ENCODE data around the gene STK4.

Gene STK4

DNA sequence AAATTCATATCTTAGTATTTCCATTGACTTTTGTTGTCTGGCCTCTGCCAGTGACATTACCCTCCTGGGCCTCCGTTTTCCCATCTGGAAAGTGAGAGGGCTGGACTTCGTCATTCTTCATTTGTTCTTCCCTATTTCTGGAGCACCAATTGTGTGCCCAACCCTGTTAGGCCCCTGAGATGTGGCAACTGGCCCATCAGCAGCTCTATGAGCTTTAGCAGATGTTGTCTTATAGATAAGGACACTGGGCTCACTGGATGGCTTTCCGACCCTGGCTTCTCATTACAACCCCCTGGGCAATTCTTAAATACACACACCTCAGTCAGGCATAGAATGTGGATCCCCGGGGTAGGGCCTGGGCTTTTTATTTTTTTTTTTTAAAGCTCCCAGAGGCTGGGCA, 41.8 kb upstream of the STK4 start:
- ChIA-PET POLR2A (no interaction called here), CTCF (interaction anchor here (1.0 to 1.9 kb wide), 4 partner anchors 17 to 177 kb away, joined by 3 to 7 read pairs (median 4); no protein-coding TSS in a partner anchor)
- no peak for DNase-seq (ENCODE audit: extremely low spot score)
- TF ChIP-seq, protein P1, sequence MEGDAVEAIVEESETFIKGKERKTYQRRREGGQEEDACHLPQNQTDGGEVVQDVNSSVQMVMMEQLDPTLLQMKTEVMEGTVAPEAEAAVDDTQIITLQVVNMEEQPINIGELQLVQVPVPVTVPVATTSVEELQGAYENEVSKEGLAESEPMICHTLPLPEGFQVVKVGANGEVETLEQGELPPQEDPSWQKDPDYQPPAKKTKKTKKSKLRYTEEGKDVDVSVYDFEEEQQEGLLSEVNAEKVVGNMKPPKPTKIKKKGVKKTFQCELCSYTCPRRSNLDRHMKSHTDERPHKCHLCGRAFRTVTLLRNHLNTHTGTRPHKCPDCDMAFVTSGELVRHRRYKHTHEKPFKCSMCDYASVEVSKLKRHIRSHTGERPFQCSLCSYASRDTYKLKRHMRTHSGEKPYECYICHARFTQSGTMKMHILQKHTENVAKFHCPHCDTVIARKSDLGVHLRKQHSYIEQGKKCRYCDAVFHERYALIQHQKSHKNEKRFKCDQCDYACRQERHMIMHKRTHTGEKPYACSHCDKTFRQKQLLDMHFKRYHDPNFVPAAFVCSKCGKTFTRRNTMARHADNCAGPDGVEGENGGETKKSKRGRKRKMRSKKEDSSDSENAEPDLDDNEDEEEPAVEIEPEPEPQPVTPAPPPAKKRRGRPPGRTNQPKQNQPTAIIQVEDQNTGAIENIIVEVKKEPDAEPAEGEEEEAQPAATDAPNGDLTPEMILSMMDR (IDR thresholded peaks at IDR 0.05; ENCODE audit: control extremely low read depth, extremely low read depth, low read depth, missing control alignments): no peak

DNA sequence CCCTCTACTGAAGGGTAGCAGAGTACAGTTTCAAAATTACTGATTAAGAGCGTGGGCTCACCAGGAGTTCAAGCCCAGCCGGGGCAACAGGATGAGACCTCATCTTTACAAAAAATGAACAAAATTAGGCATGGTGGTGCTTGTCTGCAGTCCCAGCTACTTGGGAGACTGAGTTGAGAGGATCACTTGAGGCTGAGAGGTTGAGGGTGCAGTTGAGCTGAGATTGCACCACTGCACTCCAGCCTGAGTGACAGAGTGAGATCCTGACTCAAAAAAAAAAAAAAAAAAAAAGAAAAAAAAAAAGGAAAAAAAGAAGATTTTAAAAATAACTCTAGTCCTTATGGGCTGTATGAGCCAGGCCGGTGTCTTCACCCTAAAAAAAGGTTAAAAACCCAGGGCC, 37.7 kb upstream of the STK4 start:
- CTCF ChIA-PET: interaction anchor here (1.1 to 2.0 kb wide), 3 partner anchors 11 to 40 kb away, joined by 3 to 5 read pairs (median 3); no protein-coding TSS in a partner anchor
- POLR2A ChIA-PET: no interaction called here
- DNase-seq (ENCODE audit: extremely low spot score): no peak
- TF ChIP-seq, protein P1 (IDR thresholded peaks at IDR 0.05; ENCODE audit: control extremely low read depth, extremely low read depth, low read depth, missing control alignments): no peak

DNA sequence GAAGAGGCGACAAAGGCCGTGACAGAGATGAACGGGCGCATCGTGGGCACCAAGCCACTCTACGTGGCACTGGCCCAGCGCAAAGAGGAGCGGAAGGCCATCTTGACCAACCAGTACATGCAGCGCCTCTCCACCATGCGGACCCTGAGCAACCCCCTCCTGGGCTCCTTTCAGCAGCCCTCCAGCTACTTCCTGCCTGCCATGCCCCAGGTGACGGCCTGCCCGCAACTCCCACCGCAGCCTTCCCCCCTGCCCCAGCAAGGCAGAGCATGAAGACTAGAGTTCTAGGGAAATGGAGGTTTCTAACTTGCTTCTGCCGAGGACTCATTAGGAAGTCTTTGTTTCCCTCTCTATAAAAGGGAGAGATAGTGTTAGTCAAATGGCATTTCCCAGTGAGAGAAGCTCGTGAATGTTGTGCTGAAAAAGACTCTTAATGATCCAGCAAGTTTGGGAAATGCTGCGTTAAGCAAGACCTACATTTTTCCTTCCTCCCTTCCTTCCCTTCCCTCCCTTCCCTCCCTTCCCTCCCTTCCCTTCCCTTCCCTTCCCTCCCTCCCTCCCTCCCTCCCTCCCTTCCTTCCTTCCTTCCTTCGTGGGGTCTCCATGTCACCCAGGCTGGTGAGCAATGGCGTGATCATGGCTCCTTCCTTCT, 35.7 kb upstream of the STK4 start:
- ChIA-PET POLR2A (no interaction called here), CTCF (interaction anchor here (2.5 to 2.6 kb wide), 2 partner anchors 11 to 13 kb away, joined by 8 read pairs; no protein-coding TSS in a partner anchor)
- no peak for DNase-seq (ENCODE audit: extremely low spot score)
- TF ChIP-seq, protein P1 (IDR thresholded peaks at IDR 0.05; ENCODE audit: control extremely low read depth, extremely low read depth, low read depth, missing control alignments): no peak

DNA sequence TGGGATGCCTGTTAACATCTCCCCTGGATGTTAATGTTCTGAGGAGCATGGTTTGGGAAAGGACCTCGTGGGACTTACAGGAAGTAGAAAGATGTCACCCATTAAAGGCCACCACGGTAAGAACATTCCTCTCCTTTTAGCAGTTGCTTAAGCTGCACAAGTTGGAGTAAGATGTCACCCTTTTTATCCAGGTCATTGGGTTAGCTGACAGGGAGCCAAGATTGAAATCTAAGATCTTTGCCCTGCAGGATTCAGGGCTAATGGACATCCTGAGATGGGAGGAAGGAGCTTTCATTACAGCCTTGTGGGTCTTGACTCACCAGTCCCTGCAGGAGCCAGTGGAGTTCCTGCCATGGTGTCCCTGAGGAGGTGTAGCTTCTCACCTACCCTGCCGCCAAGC, 34.4 kb upstream of the STK4 start:
- ChIA-PET POLR2A (no interaction called here), CTCF (interaction anchor here (2.5 to 2.6 kb wide), 2 partner anchors 10 to 14 kb away, joined by 8 read pairs; no protein-coding TSS in a partner anchor)
- no peak for DNase-seq (ENCODE audit: extremely low spot score)
- TF ChIP-seq, protein P1 (IDR thresholded peaks at IDR 0.05; ENCODE audit: control extremely low read depth, extremely low read depth, low read depth, missing control alignments): no peak

DNA sequence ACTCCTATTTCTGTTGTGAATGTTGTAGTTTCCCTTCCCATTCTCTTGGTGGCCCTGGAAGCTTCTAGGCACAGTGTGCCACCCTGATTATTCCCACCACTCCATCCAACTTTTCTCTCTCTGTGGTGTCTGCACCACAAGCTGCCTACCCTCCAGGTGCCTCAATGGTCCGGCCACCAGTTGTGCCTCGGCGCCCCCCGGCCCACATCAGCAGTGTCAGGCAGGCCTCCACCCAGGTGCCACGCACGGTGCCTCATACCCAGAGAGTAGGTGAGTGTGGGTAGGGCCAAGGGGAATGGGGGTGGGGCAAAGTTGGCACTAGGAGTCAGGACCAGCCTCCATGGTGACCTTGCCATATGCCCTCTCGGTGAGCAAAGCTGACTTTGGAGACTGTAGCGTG, 33.4 kb upstream of the STK4 start:
- TF ChIP-seq, protein P1 (IDR thresholded peaks at IDR 0.05; ENCODE audit: control extremely low read depth, extremely low read depth, low read depth, missing control alignments): no peak
- no peak for DNase-seq (ENCODE audit: extremely low spot score)
- ChIA-PET POLR2A (no interaction called here), CTCF (no interaction called here)

DNA sequence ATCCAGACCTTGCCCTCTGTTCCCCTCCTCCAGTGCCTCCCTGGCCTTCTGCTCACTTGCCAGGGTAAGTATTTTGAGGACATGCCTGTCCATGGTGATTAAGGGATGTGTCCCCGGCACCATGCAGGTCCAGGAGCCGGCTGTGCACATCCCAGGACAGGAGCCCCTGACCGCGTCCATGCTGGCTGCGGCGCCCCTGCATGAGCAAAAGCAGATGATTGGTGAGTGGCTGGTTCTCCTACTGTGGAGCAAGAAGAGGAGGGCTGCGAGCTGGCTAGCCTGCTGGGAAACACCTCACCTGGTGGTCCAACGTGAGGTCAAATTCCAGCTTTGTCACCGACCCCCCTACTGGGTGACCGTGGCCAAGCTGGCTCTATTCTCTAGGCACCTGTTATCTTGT, 29.8 kb upstream of the STK4 start:
- no peak for DNase-seq (ENCODE audit: extremely low spot score)
- ChIA-PET POLR2A (no interaction called here), CTCF (interaction anchor here (0.6 to 2.8 kb wide), 5 partner anchors 13 to 44 kb away, joined by 3 to 10 read pairs (median 3); no protein-coding TSS in a partner anchor)
- TF ChIP-seq, protein P1 (IDR thresholded peaks at IDR 0.05; ENCODE audit: control extremely low read depth, extremely low read depth, low read depth, missing control alignments): no peak

Measured in GM10248 (cell line).